PC-3 (cell line): Measurements from ENCODE around the gene CA10.

ENCODE experiments used
- CTCF ChIP-seq: fragments of 300-600 bp; sonication (generic); conservative IDR thresholded peaks from 2 replicates; pipeline ENCODE4 v1.5.1; 2017; ENCODE audit warnings: antibody characterized with exemption, low read depth, mild to moderate bottlenecking, low read length
- EZH2 ChIP-seq: fragments of 300-600 bp; sonication (generic); IDR thresholded peaks from one replicate; pipeline ENCODE4 v1.6.1; 2017; ENCODE audit warnings: antibody characterized with exemption, mild to moderate bottlenecking, low read length; ENCODE audit not compliant: unreplicated experiment

DNA sequence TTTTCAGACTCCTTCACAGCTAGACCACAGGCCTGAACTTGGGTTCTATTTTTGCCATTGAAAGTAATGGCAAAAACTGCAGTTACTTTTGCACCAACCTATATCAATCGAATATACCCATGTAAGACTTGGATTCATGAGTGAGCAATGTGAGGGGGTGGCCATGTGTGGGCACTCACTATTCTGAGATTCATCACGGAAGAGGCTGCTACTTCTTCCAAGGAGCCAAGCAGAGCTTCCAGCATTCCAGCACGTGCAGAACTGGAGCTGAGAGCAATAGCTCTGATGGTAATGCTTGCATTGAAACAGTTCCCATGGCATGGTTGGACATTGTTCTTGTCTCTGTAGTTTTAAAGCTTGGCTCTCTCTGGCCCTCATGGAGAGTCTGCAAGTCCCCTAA is 327.6 kb downstream of the CA10 start:
- TF ChIP-seq CTCF (no peak), EZH2 (no peak)
